Rectal smooth muscle tissue (tissue), 1 donor: Measurements from ENCODE around the gene DENND2C.
A peak's percentile ranks its signal among the peaks of the same experiment; 100 is the strongest.

Experiments
- H3K27ac ChIP-seq: one replicate; pipeline ENCODE4 v1.7.0; 2013; ENCODE audit warnings: low read depth, low read length, inconsistent platforms
- H3K27me3 ChIP-seq: one replicate; pipeline ENCODE4 v1.7.0; 2013; ENCODE audit warnings: low read length; ENCODE audit not compliant: control insufficient read depth, insufficient read depth
- H3K36me3 ChIP-seq: one replicate; pipeline ENCODE4 v1.7.0; 2013; ENCODE audit warnings: low read length; ENCODE audit not compliant: control insufficient read depth, insufficient read depth
- H3K4me1 ChIP-seq: one replicate; pipeline ENCODE4 v1.7.0; 2013; ENCODE audit warnings: low read length; ENCODE audit not compliant: control insufficient read depth, insufficient read depth
- H3K4me3 ChIP-seq: one replicate; pipeline ENCODE4 v1.7.0; 2013; ENCODE audit warnings: low read length
- H3K9ac ChIP-seq: one replicate; pipeline ENCODE4 v1.7.0; 2013; ENCODE audit warnings: low read length

DENND2C gene

DNA sequence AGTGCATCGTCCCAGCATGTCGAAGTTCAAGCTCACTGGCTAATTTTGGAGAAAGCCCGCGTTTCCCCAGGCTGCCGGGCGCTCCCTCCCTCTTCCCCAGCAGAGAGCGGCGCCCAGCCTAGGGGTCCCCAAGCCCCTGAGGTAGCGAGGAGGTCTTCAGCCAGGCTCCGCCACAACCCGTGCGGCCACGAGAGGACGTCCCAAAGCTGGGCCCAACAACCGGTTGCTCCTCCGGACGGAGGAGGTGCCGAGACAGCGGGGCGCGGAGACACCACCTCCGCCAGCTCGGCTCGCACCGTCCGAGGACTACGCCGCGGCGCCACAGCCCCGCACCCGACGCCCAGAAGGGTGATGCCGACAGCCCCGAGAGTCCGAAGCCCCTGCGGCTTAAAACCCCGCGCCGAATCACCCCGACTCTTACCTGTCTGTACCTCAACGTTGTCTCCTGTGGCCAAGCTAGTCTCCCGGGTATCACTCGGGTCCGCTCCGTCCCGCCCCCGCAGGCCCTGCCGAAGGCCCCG, at the start of gene DENND2C:
Gene DENND2C, minus strand, starts transcription at position 488 of the 521 bp plus-strand sequence. CDS start 44,065 bp downstream, outside the sequence.
- H3K4me3 ChIP-seq = peak within 1 kb of the TSS; percentile 88
- H3K9ac ChIP-seq = peak within 1 kb of the TSS; percentile 81
- no peaks in the 10 kb centered on the region for H3K27me3 ChIP-seq
- no peaks in the 10 kb centered on the region for H3K36me3 ChIP-seq
- H3K4me1 ChIP-seq = no peaks in the 10 kb centered on the region
- H3K27ac ChIP-seq = peak within 1 kb of the TSS; percentile 48

DNA sequence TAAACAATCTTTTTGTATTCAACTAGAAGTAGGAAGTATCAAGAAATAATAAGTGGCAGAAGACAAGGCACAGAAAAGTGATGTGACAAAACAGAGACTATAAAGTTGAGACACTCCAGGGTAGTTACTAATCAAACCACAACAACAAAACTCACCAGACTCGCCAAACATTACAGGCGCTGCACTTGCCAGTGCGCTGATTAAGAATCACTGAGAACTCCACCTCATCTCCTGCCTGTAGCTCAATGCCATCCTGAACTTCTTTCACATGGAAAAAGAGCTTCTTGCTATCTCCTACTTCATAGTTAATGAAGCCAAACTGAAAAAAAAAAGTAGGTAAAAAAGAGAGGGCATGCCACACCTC, 49.6 kb upstream of the DENND2C start:
- H3K36me3 ChIP-seq = peaks cover 16% of the 10 kb centered on the region
- H3K27ac ChIP-seq = no peak overlapping the region
- H3K4me3 ChIP-seq = no peak overlapping the region
- no peak overlapping the region for H3K9ac ChIP-seq
- peaks cover 5% of the 10 kb centered on the region for H3K4me1 ChIP-seq
- no peaks in the 10 kb centered on the region for H3K27me3 ChIP-seq

DNA sequence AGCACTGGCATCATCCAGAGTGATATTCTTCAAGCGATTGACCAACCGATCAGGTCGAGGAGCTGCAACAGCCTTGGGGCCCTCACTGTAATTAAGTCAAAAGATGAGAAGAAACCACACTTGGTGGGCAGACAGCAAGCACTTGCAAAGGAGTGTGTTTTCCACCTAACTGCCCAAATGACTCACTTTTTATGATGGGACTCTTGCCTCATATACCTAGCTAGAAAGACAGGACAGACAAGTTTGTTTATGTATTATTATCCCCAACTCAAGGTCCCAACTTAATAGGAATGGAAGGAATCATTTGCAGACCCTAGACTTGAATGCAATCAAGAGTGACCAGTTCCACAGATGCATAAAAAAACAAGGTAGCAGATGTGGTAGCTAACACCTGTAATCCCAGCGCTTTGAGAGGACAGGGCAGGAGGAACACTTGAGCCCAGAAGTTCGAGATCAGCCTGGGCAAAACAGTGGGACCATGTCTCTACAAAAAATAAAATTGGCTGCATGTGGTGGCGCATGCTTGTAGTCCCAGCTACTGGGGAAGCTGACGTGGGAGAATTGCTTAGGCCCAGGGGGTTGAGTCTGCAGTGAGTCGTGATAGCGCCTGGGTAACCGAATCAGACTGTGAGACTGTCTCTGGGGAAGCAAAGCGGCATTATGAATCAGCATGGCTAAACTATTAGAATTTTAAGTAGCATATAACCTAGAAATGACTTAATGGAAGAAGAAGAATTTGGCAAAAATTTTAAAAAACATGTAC, 49.0 kb upstream of the DENND2C start:
- Histone ChIP-seq H3K27me3 (no peaks in the 10 kb centered on the region), H3K27ac (no peak overlapping the region), H3K36me3 (peaks cover 16% of the 10 kb centered on the region), H3K9ac (no peak overlapping the region), H3K4me1 (peaks cover 5% of the 10 kb centered on the region), H3K4me3 (no peak overlapping the region)

DNA sequence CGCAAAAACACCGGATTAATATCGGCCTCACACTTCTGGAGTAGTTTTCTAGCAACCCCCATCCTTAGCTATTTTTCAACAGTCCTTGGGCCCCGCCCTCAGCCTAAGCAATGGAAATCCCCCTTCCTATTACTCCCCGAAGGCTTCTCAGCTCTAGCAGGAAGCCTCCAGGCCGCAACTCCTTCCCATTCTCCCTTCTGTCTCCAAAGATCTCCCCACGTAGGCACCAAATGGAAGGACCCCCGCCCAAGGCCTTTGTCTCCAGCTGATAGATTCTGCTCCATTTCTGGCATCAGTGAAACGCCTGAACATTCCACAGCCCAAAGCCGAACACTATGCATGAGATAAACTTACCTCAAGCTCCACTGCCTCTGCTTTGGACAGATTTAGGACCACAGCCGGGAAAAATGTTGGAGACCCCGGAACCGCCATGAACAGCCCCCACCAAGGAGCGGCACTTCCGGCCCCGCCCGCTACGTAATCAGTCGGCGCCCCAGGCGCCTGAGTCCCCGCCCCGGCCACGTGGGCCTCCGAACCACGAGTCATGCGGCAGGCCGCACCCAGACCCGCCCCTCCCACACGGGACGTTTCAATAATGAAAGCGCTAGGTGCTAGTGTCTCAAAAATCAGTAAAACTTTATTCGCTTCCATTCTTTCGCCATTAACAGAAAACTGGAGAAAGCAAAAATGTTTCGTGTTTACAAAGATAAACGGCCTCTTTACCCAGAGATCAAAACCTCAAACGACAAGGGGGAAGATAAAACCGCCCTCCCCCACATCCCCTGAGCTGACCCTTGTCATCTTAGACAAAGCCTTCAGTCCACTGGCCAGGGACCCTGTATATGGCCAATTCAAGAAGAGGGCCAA, 46.7 kb upstream of the DENND2C start, which contains the start of gene NRAS:
Gene NRAS, minus strand, starts transcription at position 468 of the 867 bp plus-strand sequence. CDS start 611 bp downstream, outside the sequence.
- peaks cover 18% of the 10 kb centered on the region for H3K36me3 ChIP-seq
- H3K9ac ChIP-seq = peak within 1 kb of the TSS; percentile 97
- peak within 1 kb of the TSS; percentile 95 for H3K27ac ChIP-seq
- peaks cover 5% of the 10 kb centered on the region for H3K4me1 ChIP-seq
- peak within 1 kb of the TSS; percentile 100 for H3K4me3 ChIP-seq
- no peaks in the 10 kb centered on the region for H3K27me3 ChIP-seq

GRCh38 chr1:114715952-114716303, 46.1 kb upstream of the DENND2C start:
- Histone ChIP-seq H3K27ac (peak overlapping the region; percentile 95), H3K9ac (peak overlapping the region; percentile 97), H3K27me3 (no peaks in the 10 kb centered on the region), H3K4me3 (peak overlapping the region; percentile 100), H3K36me3 (peaks cover 14% of the 10 kb centered on the region), H3K4me1 (peaks cover 5% of the 10 kb centered on the region)

DNA sequence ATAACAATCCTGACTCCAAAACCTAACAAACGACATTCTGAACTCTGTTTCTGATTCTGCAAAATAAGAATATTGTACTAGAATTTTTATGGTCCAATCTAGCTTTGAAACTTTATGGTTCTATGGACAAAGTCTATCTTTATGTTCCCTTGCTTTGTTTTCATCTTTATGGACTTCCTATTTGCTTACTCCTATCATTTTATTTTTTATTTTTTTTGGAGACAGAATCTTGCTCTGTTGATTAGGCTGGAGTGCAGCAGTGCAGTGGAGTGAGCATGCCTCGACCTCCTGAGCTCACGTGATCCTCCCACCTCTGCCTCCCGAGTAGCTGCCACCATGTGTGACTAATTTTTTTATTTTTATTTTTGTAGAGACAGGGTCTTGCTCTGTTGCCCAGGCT, 43.1 kb upstream of the DENND2C start:
- H3K4me1 ChIP-seq = peaks cover 5% of the 10 kb centered on the region
- H3K9ac ChIP-seq = no peak overlapping the region
- peaks cover 7% of the 10 kb centered on the region for H3K36me3 ChIP-seq

DNA sequence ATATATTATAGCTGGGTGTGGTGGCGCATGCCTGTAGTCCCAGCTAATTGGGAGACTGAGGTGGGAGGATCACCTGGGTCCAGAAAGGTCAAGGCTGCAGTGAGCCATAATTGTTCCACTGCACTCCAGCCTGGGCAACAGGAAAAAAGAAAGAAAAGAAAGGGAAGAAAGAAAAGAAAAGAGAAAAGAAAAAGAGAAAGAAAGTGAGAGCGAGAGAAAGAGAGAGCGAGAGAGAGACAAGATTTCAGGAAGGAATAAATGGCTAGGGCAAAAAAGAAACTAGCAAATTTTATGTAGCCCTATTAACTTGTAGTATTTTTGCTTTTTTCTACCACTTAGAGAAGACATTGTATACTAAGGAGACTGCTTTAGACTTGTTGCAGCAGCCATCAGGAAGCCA, 40.5 kb upstream of the DENND2C start:
- Histone ChIP-seq H3K9ac (no peak overlapping the region), H3K36me3 (peaks cover 11% of the 10 kb centered on the region), H3K27ac (no peak overlapping the region), H3K4me1 (peaks cover 3% of the 10 kb centered on the region), H3K27me3 (no peaks in the 10 kb centered on the region), H3K4me3 (no peak overlapping the region)

More for the DNA sequence above, 43.1 kb upstream of the DENND2C start:
- H3K4me3 ChIP-seq = no peak overlapping the region
- H3K27ac ChIP-seq = no peak overlapping the region
- H3K27me3 ChIP-seq = no peaks in the 10 kb centered on the region

- H3K4me1 ChIP-seq = no peaks in the 10 kb centered on the region
- peaks cover 9% of the 10 kb centered on the region for H3K36me3 ChIP-seq
- H3K27ac ChIP-seq = no peak overlapping the region
- no peak overlapping the region for H3K9ac ChIP-seq
- no peaks in the 10 kb centered on the region for H3K27me3 ChIP-seq
- no peak overlapping the region for H3K4me3 ChIP-seq
These were observed 37.8 kb upstream of the DENND2C start for GRCh38 chr1:114707604-114708003.

DNA sequence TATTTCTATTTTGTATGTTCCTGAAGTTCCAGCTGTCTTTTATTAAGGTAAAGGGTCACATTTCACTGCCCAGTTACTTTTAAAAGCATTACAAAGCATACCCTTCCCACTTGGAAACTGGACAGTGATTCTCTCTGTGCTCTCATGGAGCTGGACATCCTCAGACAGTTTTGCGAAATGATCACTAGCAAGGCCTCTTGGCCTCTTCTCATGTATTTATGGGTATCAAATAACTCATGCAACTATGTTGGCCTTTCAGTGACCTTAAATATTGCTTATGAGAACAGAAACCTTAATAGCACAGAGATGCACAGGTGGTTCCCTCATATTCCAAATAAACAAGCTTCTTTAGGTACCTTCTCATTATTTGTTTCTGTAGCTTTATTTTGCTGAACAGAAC, 33.4 kb upstream of the DENND2C start:
- Histone ChIP-seq H3K9ac (no peak overlapping the region), H3K4me1 (no peaks in the 10 kb centered on the region), H3K4me3 (no peak overlapping the region), H3K27me3 (no peaks in the 10 kb centered on the region), H3K36me3 (peaks cover 5% of the 10 kb centered on the region), H3K27ac (no peak overlapping the region)

- Histone ChIP-seq H3K4me1 (no peaks in the 10 kb centered on the region), H3K9ac (no peak overlapping the region), H3K27ac (no peak overlapping the region)
These were observed 32.9 kb upstream of the DENND2C start for GRCh38 chr1:114702737-114703136.

GRCh38 chr1:114701931-114702330, 32.1 kb upstream of the DENND2C start:
- H3K4me1 ChIP-seq = no peaks in the 10 kb centered on the region
- no peaks in the 10 kb centered on the region for H3K36me3 ChIP-seq
- H3K4me3 ChIP-seq = no peak overlapping the region
- H3K27ac ChIP-seq = no peak overlapping the region
- no peak overlapping the region for H3K9ac ChIP-seq
- no peaks in the 10 kb centered on the region for H3K27me3 ChIP-seq

More at GRCh38 chr1:114702737-114703136, 32.9 kb upstream of the DENND2C start:
- peaks cover 2% of the 10 kb centered on the region for H3K36me3 ChIP-seq
- H3K4me3 ChIP-seq = no peak overlapping the region
- no peaks in the 10 kb centered on the region for H3K27me3 ChIP-seq

- no peak overlapping the region for H3K9ac ChIP-seq
- H3K27ac ChIP-seq = no peak overlapping the region
- no peaks in the 10 kb centered on the region for H3K4me1 ChIP-seq
- no peak overlapping the region for H3K4me3 ChIP-seq
- H3K36me3 ChIP-seq = no peaks in the 10 kb centered on the region
- no peaks in the 10 kb centered on the region for H3K27me3 ChIP-seq
These were observed 30.3 kb upstream of the DENND2C start for GRCh38 chr1:114700036-114700600.
